Measurements from ENCODE around the gene TTC27. TPM values are rescaled to one million over a fixed set of nuclear protein-coding genes. Genes with fewer than 3 reads are reported as not detected.

Gene TTC27
- 32.9 TPM for total RNA-seq

GRCh38 chr2:32627814-32628579 is at the start of gene TTC27:
Gene TTC27 (plus strand): TSS chr2:32628050. CDS start chr2:32628293, 243 bp downstream.

Small RNA genes within 50 kb of the gene (small RNA-seq; reads per million reads assigned to genes)
- gene MIR4765 (ENCODE audit: low replicate concordance) = not detected
